Neuronal stem cell (in vitro differentiated cells): ENCODE data around the gene IDH3G.

Source experiments
- DNase-seq: peaks from one replicate; pipeline ENCODE4 v3.0.0-alpha.2; 2013; ENCODE audit warnings: low spot score
- H2AFZ ChIP-seq: one replicate; pipeline ENCODE4 v1.6.1; 2013; ENCODE audit warnings: mild to moderate bottlenecking, low read length, inconsistent platforms
- H2AK5ac ChIP-seq: 2 replicates; pipeline ENCODE4 v1.6.1; 2013; ENCODE audit warnings: low read depth, mild to moderate bottlenecking, inconsistent platforms, low read length, moderate library complexity, mixed read lengths
- H2BK120ac ChIP-seq: 2 replicates; pipeline ENCODE4 v1.6.1; 2013; ENCODE audit warnings: low read depth, mild to moderate bottlenecking, inconsistent platforms, low read length, moderate library complexity, mixed read lengths
- H2BK12ac ChIP-seq: one replicate; pipeline ENCODE4 v1.6.1; 2013; ENCODE audit warnings: low read length, inconsistent platforms
- H2BK15ac ChIP-seq: 2 replicates; pipeline ENCODE4 v1.6.1; 2013; ENCODE audit warnings: mild to moderate bottlenecking, low read length, inconsistent platforms, mixed read lengths
- H2BK5ac ChIP-seq: one replicate; pipeline ENCODE4 v1.6.1; 2013; ENCODE audit warnings: inconsistent platforms, mild to moderate bottlenecking, low read length, moderate library complexity
- H3K14ac ChIP-seq: one replicate; pipeline ENCODE4 v1.6.1; 2013; ENCODE audit warnings: low read length, inconsistent platforms
- H3K18ac ChIP-seq: 2 replicates; pipeline ENCODE4 v1.6.1; 2013; ENCODE audit warnings: low read length, inconsistent platforms
- H3K23ac ChIP-seq: 2 replicates; pipeline ENCODE4 v1.6.1; 2013; ENCODE audit warnings: low read depth, mild to moderate bottlenecking, mixed read lengths, low read length, inconsistent platforms; ENCODE audit not compliant: poor library complexity
- H3K27ac ChIP-seq: replicated peaks from 3 replicates; pipeline ENCODE4 v1.5.1; 2013; ENCODE audit warnings: low read length, inconsistent platforms
- H3K27me3 ChIP-seq, 3 experiments: 2 replicates each; pipeline ENCODE4 v1.6.1; 2013; ENCODE audit warnings: low read length in 3 of 3, mild to moderate bottlenecking in 2 of 3, inconsistent platforms in 1 of 3, low read depth in 1 of 3, mixed read lengths in 1 of 3, moderate library complexity in 1 of 3; ENCODE audit not compliant: control insufficient read depth in 3 of 3, insufficient read depth in 3 of 3
- H3K36me3 ChIP-seq, 2 donors: replicated peaks in 1 of 2; 2 replicates each; pipeline ENCODE4 v1.6.1; 2013; ENCODE audit warnings: low read length in 2 of 2; ENCODE audit not compliant: control insufficient read depth in 2 of 2, insufficient read depth in 2 of 2
- H3K4ac ChIP-seq: 2 replicates; pipeline ENCODE4 v1.6.1; 2013; ENCODE audit warnings: inconsistent platforms, mild to moderate bottlenecking, low read length, moderate library complexity
- H3K4me1 ChIP-seq, 2 donors: 1 replicate in 1 of 2; 2 replicates in 1 of 2; pipeline ENCODE4 v1.6.1; 2013; ENCODE audit warnings: low read length in 2 of 2, low read depth in 1 of 2; ENCODE audit not compliant: control insufficient read depth in 2 of 2, insufficient read depth in 1 of 2
- H3K4me2 ChIP-seq: one replicate; pipeline ENCODE4 v1.6.1; 2013; ENCODE audit warnings: mild to moderate bottlenecking, low read length, inconsistent platforms; ENCODE audit not compliant: insufficient read depth, poor library complexity, severe bottlenecking
- H3K4me3 ChIP-seq, 2 donors: 2 replicates each; pipeline ENCODE4 v1.5.1; 2013; ENCODE audit warnings: low read length in 2 of 2, mild to moderate bottlenecking in 2 of 2, inconsistent platforms in 1 of 2, moderate library complexity in 1 of 2
- H3K79me1 ChIP-seq: one replicate; pipeline ENCODE4 v1.6.1; 2013; ENCODE audit warnings: low read depth, mild to moderate bottlenecking, inconsistent platforms, low read length, moderate library complexity
- H3K9ac ChIP-seq: one replicate; pipeline ENCODE4 v1.6.1; 2013; ENCODE audit warnings: mild to moderate bottlenecking, low read depth, low read length, inconsistent platforms; ENCODE audit not compliant: poor library complexity
- H3K9me3 ChIP-seq, 2 donors: replicated peaks in 1 of 2; 2 replicates each; pipeline versions ENCODE3 to v1.6.1; 2013; ENCODE audit warnings: low read length in 2 of 2, mild to moderate bottlenecking in 2 of 2, inconsistent platforms in 1 of 2, low read depth in 1 of 2, mixed read lengths in 1 of 2, moderate library complexity in 1 of 2; ENCODE audit not compliant: control insufficient read depth in 2 of 2, insufficient read depth in 1 of 2
- H4K8ac ChIP-seq: one replicate; pipeline ENCODE4 v1.6.1; 2013; ENCODE audit warnings: low read depth, mild to moderate bottlenecking, inconsistent platforms, low read length, moderate library complexity
- H4K91ac ChIP-seq: one replicate; pipeline ENCODE4 v1.6.1; 2013; ENCODE audit warnings: low read length, low read depth, mild to moderate bottlenecking, inconsistent platforms; ENCODE audit not compliant: poor library complexity
- WGBS, 2 donors: extraction: QIAGEN DNeasy Blood & Tissue Kit; methylation state at CpG; one replicate each; pipeline ENCODE4 v1.1.7; 2013; ENCODE audit warnings: missing lambda C conversion rate in 2 of 2, mixed read lengths in 1 of 2; ENCODE audit not compliant: insufficient read length in 2 of 2, insufficient replicate concordance in 1 of 2; ENCODE audit errors: extremely low coverage in 2 of 2; 5-methylcytosine and 5-hydroxymethylcytosine counted together

The IDH3G gene

GRCh38 chrX:153807976-153808375 lies 13.8 kb upstream of the IDH3G start:
- no peak overlapping the region for H3K14ac ChIP-seq
- no peak overlapping the region for H2BK12ac ChIP-seq
- no peak overlapping the region for H3K23ac ChIP-seq
- no peak overlapping the region for H3K4me2 ChIP-seq
- H3K4ac ChIP-seq: no peak overlapping the region
- H4K8ac ChIP-seq: no peak overlapping the region
- no peak overlapping the region for H2BK15ac ChIP-seq
- no peak overlapping the region for H2BK5ac ChIP-seq
- H2BK120ac ChIP-seq: no peak overlapping the region
- no peaks in the 10 kb centered on the region for H3K9me3 ChIP-seq
- no peak overlapping the region for H4K91ac ChIP-seq
- H3K79me1 ChIP-seq: no peaks in the 10 kb centered on the region
- WGBS, 2 donors: no CpG with 5 or more reads among the region's 19 CpGs
- DNase-seq: no peak
- H3K18ac ChIP-seq: no peak overlapping the region
- H2AFZ ChIP-seq: no peak overlapping the region
- H3K4me3 ChIP-seq: no peak overlapping the region
- peaks cover 0 to 29% (median 0%) of the 10 kb centered on the region in 3 experiments for H3K27me3 ChIP-seq
- H3K4me1 ChIP-seq: peaks cover 7 to 8% of the 10 kb centered on the region in 2 donors
- H3K27ac ChIP-seq: no peak overlapping the region
- no peak overlapping the region for H3K9ac ChIP-seq
- H2AK5ac ChIP-seq: no peak overlapping the region
- peaks cover 0 to 14% of the 10 kb centered on the region in 2 donors for H3K36me3 ChIP-seq

DNA sequence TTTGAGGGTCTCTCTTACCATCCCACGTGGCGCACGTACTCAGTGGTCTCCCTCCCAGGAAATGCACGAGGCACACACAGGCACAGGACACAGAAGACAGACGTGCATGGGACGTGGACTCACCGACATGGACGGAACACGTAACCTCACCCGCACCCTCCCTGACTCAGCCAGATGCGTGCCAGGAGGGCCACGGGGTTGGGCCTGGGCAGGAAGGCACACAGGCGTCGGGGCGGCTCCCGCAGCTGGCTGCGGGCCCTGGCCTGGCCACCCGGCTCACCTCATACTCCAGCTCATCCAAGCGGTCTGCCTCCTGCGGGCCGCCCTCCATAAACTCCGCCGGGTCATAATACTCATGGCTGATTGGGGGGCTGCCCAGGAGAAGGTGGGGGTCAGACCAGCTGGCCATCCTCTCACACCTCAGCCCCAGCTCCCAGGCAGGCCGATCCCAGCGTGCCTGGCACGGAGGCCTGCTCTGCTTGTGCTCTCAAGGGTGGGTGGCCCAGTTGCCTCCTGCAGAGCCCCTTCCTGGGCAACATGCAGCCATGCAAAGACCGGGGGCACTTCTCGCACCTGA lies 12.9 kb upstream of the IDH3G start:
- Histone ChIP-seq H3K14ac (no peak overlapping the region), H3K27me3 (peaks cover 0 to 29% (median 0%) of the 10 kb centered on the region in 3 experiments), H3K18ac (no peak overlapping the region), H3K9me3 (no peaks in the 10 kb centered on the region), H3K4me3 (no peak overlapping the region), H2BK5ac (no peak overlapping the region), H2BK12ac (no peak overlapping the region), H2AK5ac (no peak overlapping the region), H2AFZ (no peak overlapping the region), H2BK120ac (no peak overlapping the region), H3K4me2 (no peak overlapping the region), H2BK15ac (no peak overlapping the region), H3K27ac (no peak overlapping the region), H3K4me1 (peaks cover 1 to 2% of the 10 kb centered on the region in 2 donors), H3K36me3 (peaks cover 0 to 15% of the 10 kb centered on the region in 2 donors), H4K91ac (no peak overlapping the region), H3K9ac (no peak overlapping the region), H4K8ac (no peak overlapping the region), H3K4ac (no peak overlapping the region), H3K79me1 (no peaks in the 10 kb centered on the region), H3K23ac (no peak overlapping the region)
- no peak for DNase-seq
- WGBS, 2 donors: no CpG with 5 or more reads among the region's 28 CpGs

DNA sequence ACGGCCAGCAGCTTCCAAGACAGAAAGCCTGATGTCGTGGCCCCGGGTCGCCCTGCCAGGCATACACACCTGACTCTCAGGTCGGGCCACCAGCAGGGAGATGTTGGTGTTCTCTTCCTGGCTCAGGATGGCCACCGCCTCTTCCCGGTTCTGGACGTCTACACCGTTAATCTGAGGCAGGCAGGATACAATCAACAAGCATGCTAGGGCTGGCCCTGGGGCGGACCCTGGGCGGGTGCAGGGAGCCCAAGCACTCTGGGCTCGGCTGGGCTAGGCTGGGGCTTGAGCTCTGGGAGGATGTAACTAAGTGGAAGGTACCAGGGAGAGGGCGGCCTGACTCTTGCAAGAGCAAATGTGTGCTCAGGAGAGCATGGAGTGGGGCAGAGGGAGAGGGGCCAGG lies 11.3 kb upstream of the IDH3G start:
- Histone ChIP-seq H4K91ac (no peak overlapping the region), H2AFZ (no peak overlapping the region), H2BK12ac (peak overlapping the region; percentile 16), H4K8ac (no peak overlapping the region), H2BK120ac (no peak overlapping the region), H3K36me3 (peaks cover 0 to 13% of the 10 kb centered on the region in 2 donors), H3K4me2 (no peak overlapping the region), H3K27ac (no peak overlapping the region), H3K14ac (no peak overlapping the region), H3K4me3 (no peak overlapping the region), H3K9ac (no peak overlapping the region), H2BK5ac (no peak overlapping the region), H3K27me3 (peaks cover 0 to 22% (median 0%) of the 10 kb centered on the region in 3 experiments), H3K4me1 (no peaks in the 10 kb centered on the region), H3K4ac (no peak overlapping the region), H3K18ac (no peak overlapping the region), H3K9me3 (no peaks in the 10 kb centered on the region), H3K23ac (no peak overlapping the region), H2BK15ac (no peak overlapping the region), H2AK5ac (no peak overlapping the region), H3K79me1 (no peaks in the 10 kb centered on the region)
- no peak for DNase-seq
- no CpG with 5 or more reads among the region's 13 CpGs for WGBS, 2 donors

DNA sequence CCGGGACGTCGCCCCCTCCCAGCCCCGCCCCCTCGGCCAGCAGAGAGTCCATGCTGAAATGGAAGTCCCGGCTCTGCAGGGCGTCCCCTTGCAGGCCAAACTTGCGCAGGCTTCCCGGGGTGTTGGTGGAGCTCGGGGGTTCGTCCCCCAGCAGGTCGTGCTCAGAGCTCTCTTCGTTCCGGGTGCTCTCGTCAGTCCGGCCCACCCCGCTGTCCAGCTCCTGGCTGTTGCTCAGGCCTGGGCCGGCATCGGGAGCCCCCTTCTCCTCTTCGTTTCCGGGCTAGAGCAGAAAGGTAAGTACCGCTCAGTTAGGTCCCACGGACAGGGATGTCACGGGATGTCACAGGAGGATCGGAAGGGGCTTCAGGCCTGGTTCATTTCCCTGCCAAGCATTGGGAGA lies 10.4 kb upstream of the IDH3G start:
- no peak overlapping the region for H3K9ac ChIP-seq
- H3K4me2 ChIP-seq: no peak overlapping the region
- H2BK120ac ChIP-seq: no peak overlapping the region
- DNase-seq: no peak
- H3K79me1 ChIP-seq: no peaks in the 10 kb centered on the region
- H3K4me1 ChIP-seq: no peaks in the 10 kb centered on the region
- H2BK12ac ChIP-seq: no peak overlapping the region
- H3K14ac ChIP-seq: no peak overlapping the region
- no peak overlapping the region for H2BK5ac ChIP-seq
- no peak overlapping the region for H3K4ac ChIP-seq
- H4K8ac ChIP-seq: no peak overlapping the region
- H3K4me3 ChIP-seq: no peak overlapping the region
- no peak overlapping the region for H3K27ac ChIP-seq
- WGBS, 2 donors: no CpG with 5 or more reads among the region's 25 CpGs
- no peak overlapping the region for H4K91ac ChIP-seq
- no peak overlapping the region for H3K23ac ChIP-seq
- no peak overlapping the region for H2BK15ac ChIP-seq
- H3K36me3 ChIP-seq: peaks cover 0 to 13% of the 10 kb centered on the region in 2 donors
- H3K9me3 ChIP-seq: no peaks in the 10 kb centered on the region
- no peak overlapping the region for H2AFZ ChIP-seq
- H2AK5ac ChIP-seq: no peak overlapping the region
- no peak overlapping the region for H3K18ac ChIP-seq
- H3K27me3 ChIP-seq: peaks cover 0 to 17% (median 0%) of the 10 kb centered on the region in 3 experiments
